Gastrocnemius medialis (tissue), 4 donors: ENCODE results near the gene BBX.

ENCODE experiments used
- POLR2A ChIP-seq, 2 donors: fragments of 450-650 bp; IDR thresholded peaks; one replicate each; pipeline ENCODE4 v1.6.1; 2017; ENCODE audit warnings: antibody characterized with exemption in 2 of 2, mild to moderate bottlenecking in 2 of 2, moderate library complexity in 2 of 2
- TF ChIP-seq, protein P1 (sequence below), 5 experiments: fragments of 450-650 bp in 3 of 5; fragments of 200-600 bp in 2 of 5; sonication (generic) in 2 of 5; IDR thresholded peaks in 4 of 5; conservative IDR thresholded peaks in 1 of 5; 1 replicate in 4 of 5; 2 replicates in 1 of 5; pipeline ENCODE4 v1.5.1; 2016 to 2019; ENCODE audit warnings: antibody characterized with exemption in 5 of 5, mild to moderate bottlenecking in 3 of 5, moderate library complexity in 3 of 5

DNA sequence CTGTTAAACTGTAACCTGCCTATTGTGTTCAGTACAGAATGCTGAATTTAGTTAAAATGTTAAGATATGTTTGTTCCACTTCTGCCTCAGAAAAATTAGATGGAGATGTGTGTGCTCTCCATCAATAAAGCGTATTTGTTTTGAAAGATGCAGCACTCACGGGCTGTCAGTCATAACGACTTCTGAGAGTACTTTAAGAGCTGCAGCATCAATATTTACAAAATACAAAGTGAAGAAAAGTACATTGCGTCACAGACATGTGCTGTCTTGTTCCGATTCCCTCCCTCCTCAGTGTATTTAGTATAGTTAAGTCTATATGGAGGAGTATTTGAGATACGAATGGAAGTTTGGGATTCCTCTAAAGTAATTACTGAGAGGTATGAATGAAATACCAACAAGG lies 166.6 kb downstream of the BBX start:
- no peak for TF ChIP-seq POLR2A (IDR thresholded peaks at IDR 0.05)
- TF ChIP-seq, protein P1, sequence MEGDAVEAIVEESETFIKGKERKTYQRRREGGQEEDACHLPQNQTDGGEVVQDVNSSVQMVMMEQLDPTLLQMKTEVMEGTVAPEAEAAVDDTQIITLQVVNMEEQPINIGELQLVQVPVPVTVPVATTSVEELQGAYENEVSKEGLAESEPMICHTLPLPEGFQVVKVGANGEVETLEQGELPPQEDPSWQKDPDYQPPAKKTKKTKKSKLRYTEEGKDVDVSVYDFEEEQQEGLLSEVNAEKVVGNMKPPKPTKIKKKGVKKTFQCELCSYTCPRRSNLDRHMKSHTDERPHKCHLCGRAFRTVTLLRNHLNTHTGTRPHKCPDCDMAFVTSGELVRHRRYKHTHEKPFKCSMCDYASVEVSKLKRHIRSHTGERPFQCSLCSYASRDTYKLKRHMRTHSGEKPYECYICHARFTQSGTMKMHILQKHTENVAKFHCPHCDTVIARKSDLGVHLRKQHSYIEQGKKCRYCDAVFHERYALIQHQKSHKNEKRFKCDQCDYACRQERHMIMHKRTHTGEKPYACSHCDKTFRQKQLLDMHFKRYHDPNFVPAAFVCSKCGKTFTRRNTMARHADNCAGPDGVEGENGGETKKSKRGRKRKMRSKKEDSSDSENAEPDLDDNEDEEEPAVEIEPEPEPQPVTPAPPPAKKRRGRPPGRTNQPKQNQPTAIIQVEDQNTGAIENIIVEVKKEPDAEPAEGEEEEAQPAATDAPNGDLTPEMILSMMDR (IDR thresholded peaks at IDR 0.05 in 4 of 5, conservative IDR thresholded peaks at IDR 0.05 in 1 of 5) = no peak
